K562 (cell line): ENCODE results near the gene OSCAR. TPM values are rescaled to one million over a fixed set of nuclear protein-coding genes. Genes with fewer than 3 reads are reported as not detected.
A peak's percentile ranks its signal among the peaks of the same experiment; 100 is the strongest.
"Not testable (repeated sequence)": the region's sequence is repeated elsewhere in the genome, so short reads cannot be mapped to it uniquely, and the experiment has no call there.

Experiments
- ATAC-seq: fragments of 200-7000 bp; cut with Tn5 transposase; 3 replicates; pipeline ENCODE4 v1.9.1; 2020; ENCODE audit warnings: moderate library complexity
- BruUV-seq: library from RNA; stranded (reverse); fragments of 400-500 nt; replicated peaks from 2 replicates; lab custom pipeline; 2021; lab: Mats Ljungman, UMichigan
- CTCF ChIA-PET: fragments of 300-600 bp; formaldehyde crosslinking; extraction: SDS; loops from one replicate; lab custom pipeline; 2021; ENCODE audit warnings: low intra/inter-chr PET ratio; lab: Yijun Ruan, JAX
- POLR2A ChIA-PET: fragments of 300-600, 350-650 bp; sonication (Branson Sonifier 250); formaldehyde crosslinking; extraction: SDS; loops from one replicate; lab custom pipeline; 2021; ENCODE audit warnings: antibody characterized with exemption, inconsistent platforms; lab: Yijun Ruan, JAX
- DNase-seq, 4 experiments: peaks; one replicate each; pipeline versions ENCODE4 v3.0.0 to v3.0.0-alpha.2; 2011 to 2018; ENCODE audit warnings: low spot score in 3 of 4, mixed read lengths in 3 of 4; ENCODE audit errors: extremely low read depth in 1 of 4
- FAIRE-seq: peaks from 2 replicates; lab custom pipeline; 2011; peaks lifted over from hg19 to GRCh38; lab: Jason Lieb, UNC
- H2AFZ ChIP-seq: 2 replicates; pipeline ENCODE4 v1.6.0; 2011; ENCODE audit warnings: low read depth, low read length, control low read depth, inconsistent platforms
- H3K27ac ChIP-seq: fragments of 200-600 bp; 3 replicates; pipeline ENCODE4 v1.8.0; 2011; ENCODE audit warnings: low read depth, mild to moderate bottlenecking, control low read depth, inconsistent platforms, low read length, moderate library complexity, mixed read lengths; ENCODE audit errors: extremely low read depth
- H3K27me3 ChIP-seq, 2 experiments: fragments of 300-600 bp in 1 of 2; 2 replicates in 1 of 2; 3 replicates in 1 of 2; pipeline versions ENCODE4 v1.6.0 to v1.8.0; 2011; ENCODE audit warnings: inconsistent platforms in 2 of 2, low read length in 2 of 2, mild to moderate bottlenecking in 1 of 2, mixed read lengths in 1 of 2, moderate library complexity in 1 of 2; ENCODE audit not compliant: control insufficient read depth in 2 of 2, insufficient read depth in 2 of 2
- H3K36me3 ChIP-seq: fragments of 300-600 bp; 3 replicates; pipeline ENCODE4 v1.8.0; 2011; ENCODE audit warnings: mild to moderate bottlenecking, low read length, inconsistent platforms; ENCODE audit not compliant: control insufficient read depth, insufficient read depth
- H3K4me1 ChIP-seq, 2 experiments: fragments of 200-600 bp in 1 of 2; replicated peaks in 1 of 2; 2 replicates in 1 of 2; 3 replicates in 1 of 2; pipeline versions ENCODE4 v1.5.1 to v1.8.0; 2011; ENCODE audit warnings: inconsistent platforms in 2 of 2, low read length in 2 of 2, mild to moderate bottlenecking in 1 of 2, mixed read lengths in 1 of 2, moderate library complexity in 1 of 2; ENCODE audit not compliant: control insufficient read depth in 2 of 2, insufficient read depth in 2 of 2
- H3K4me2 ChIP-seq: 2 replicates; pipeline ENCODE4 v1.6.1; 2011; ENCODE audit warnings: low read length, control low read depth, inconsistent platforms, mixed read lengths; ENCODE audit not compliant: insufficient read depth
- H3K4me3 ChIP-seq: fragments of 200-600 bp; sonication (generic), shearing (Covaris generic); 2 replicates; pipeline ENCODE4 v1.5.1; 2016; ENCODE audit warnings: control low read depth, inconsistent platforms
- H3K79me2 ChIP-seq: fragments of 200-600 bp; 3 replicates; pipeline ENCODE4 v1.8.0; 2011; ENCODE audit warnings: low read length, inconsistent platforms; ENCODE audit not compliant: control insufficient read depth, insufficient read depth
- H3K9ac ChIP-seq, 2 experiments: 2 replicates each; pipeline versions ENCODE4 v1.6.0 to v1.6.1; 2011; ENCODE audit warnings: low read depth in 2 of 2, low read length in 2 of 2, control low read depth in 1 of 2, inconsistent platforms in 1 of 2, mild to moderate bottlenecking in 1 of 2, mixed read lengths in 1 of 2; ENCODE audit not compliant: insufficient read depth in 1 of 2
- H3K9me1 ChIP-seq: one replicate; pipeline ENCODE4 v1.6.0; 2011; ENCODE audit warnings: inconsistent platforms, mild to moderate bottlenecking, low read length, moderate library complexity; ENCODE audit not compliant: control insufficient read depth, insufficient read depth
- H3K9me3 ChIP-seq: replicated peaks from 2 replicates; pipeline ENCODE4 v1.5.1; 2011; ENCODE audit warnings: low read depth, low read length, inconsistent platforms; ENCODE audit not compliant: control insufficient read depth, insufficient read depth
- H4K20me1 ChIP-seq: replicated peaks from 2 replicates; pipeline ENCODE4 v1.6.1; 2011; ENCODE audit warnings: low read length, inconsistent platforms, mixed read lengths; ENCODE audit not compliant: control insufficient read depth, insufficient read depth
- CREM ChIP-seq: IDR thresholded peaks from 2 replicates; pipeline ENCODE4 v1.6.1; 2014; ENCODE audit warnings: antibody characterized with exemption, low read depth
- ETV5 ChIP-seq: sonication (generic); formaldehyde crosslinking; IDR thresholded peaks from 2 replicates; pipeline ENCODE4 v1.4.0; 2020; ENCODE audit warnings: low read depth, mild to moderate bottlenecking, missing genetic modification reagents
- FOXA3 ChIP-seq, 2 experiments: fragments of 450-650 bp in 1 of 2; sonication (generic) in 1 of 2; formaldehyde crosslinking; IDR thresholded peaks in 1 of 2; conservative IDR thresholded peaks in 1 of 2; 2 replicates each; pipeline versions ENCODE4 v1.4.0 to v1.8.0; 2020 to 2022; ENCODE audit warnings: mild to moderate bottlenecking in 2 of 2, missing genetic modification reagents in 1 of 2
- FOXP1 ChIP-seq: sonication (generic); formaldehyde crosslinking; IDR thresholded peaks from 2 replicates; pipeline ENCODE4 v1.8.0; 2022; ENCODE audit warnings: mild to moderate bottlenecking, missing genetic modification reagents
- JUN ChIP-seq, 2 experiments: sonication (generic) in 1 of 2; formaldehyde crosslinking in 1 of 2; IDR thresholded peaks; 2 replicates each; pipeline versions ENCODE4 v1.6.1 to v1.8.0; 2012 to 2022; ENCODE audit warnings: borderline replicate concordance in 2 of 2, mild to moderate bottlenecking in 2 of 2, improper control_type of control experiment in 1 of 2, low read depth in 1 of 2, low read length in 1 of 2, missing genetic modification reagents in 1 of 2
- NEUROD1 ChIP-seq: fragments of 150-350 bp; IDR thresholded peaks from 2 replicates; pipeline ENCODE4 v1.6.1; 2014; ENCODE audit warnings: borderline replicate concordance, low read length, low read depth; ENCODE audit not compliant: partially characterized antibody
- ZNF217 ChIP-seq: sonication (generic); formaldehyde crosslinking; IDR thresholded peaks from 2 replicates; pipeline ENCODE4 v1.8.0; 2022; ENCODE audit warnings: mild to moderate bottlenecking, missing genetic modification reagents
- ZNF263 ChIP-seq: sonication (generic); formaldehyde crosslinking; IDR thresholded peaks from 2 replicates; pipeline ENCODE4 v1.8.0; 2022; ENCODE audit warnings: mild to moderate bottlenecking, missing genetic modification reagents, borderline replicate concordance
- WGBS: fragments of 100-300 bp; shearing (Covaris generic); methylation state at CpG from one replicate; pipeline ENCODE4 v1.1.6; 2016; ENCODE audit warnings: low coverage, mixed read lengths; ENCODE audit not compliant: insufficient coverage; ENCODE audit errors: missing lambda C conversion rate; 5-methylcytosine and 5-hydroxymethylcytosine counted together
- in situ Hi-C: fragments of 300-500 bp; cut with MboI; formaldehyde crosslinking; loops from 4 replicates; pipeline ENCODE4 v1.15.0; 2018; ENCODE audit warnings: inconsistent platforms, mixed read lengths
- intact Hi-C: fragments of 100-400 bp; cut with micrococcal nuclease; formaldehyde crosslinking; loops from 2 replicates; pipeline ENCODE4 v1.14.2; 2022
- polyA plus RNA-seq, 8 experiments: library from polyadenylated mRNA; depleted of rRNA in 4 of 8; stranded (reverse) in 5 of 8; unstranded in 3 of 8; fragments of >200 nt; fragmentation: Nextera tagmentation in 2 of 8; fragmentation: Illumina TruSeq in 1 of 8; extraction: Ambion mirVana in 2 of 8; extraction: Trizol in 1 of 8; gene quantifications; 2 replicates each; pipeline versions ENCODE4 v1.2.1 to v1.2.3, GENCODE V29; 2011 to 2014; ENCODE audit warnings: inconsistent platforms in 1 of 8, missing spikeins in 1 of 8
- total RNA-seq, 7 experiments: library from RNA; depleted of rRNA in 6 of 7; stranded (reverse); fragments of >200 nt in 6 of 7; fragmentation: Illumina TruSeq in 2 of 7; extraction: Trizol in 2 of 7; gene quantifications; 2 replicates each; pipeline versions ENCODE4 v1.2.1 to v1.2.3, GENCODE V29; 2011 to 2021; ENCODE audit warnings: low replicate concordance in 1 of 7

The OSCAR gene
- total and polyA plus RNA-seq, 9 of the 15 experiments (the other 6 are each of a cell fraction or from before 2014, with no cell fraction given) = 0.09 to 0.62 (median 0.13) TPM; not detected in 5

DNA sequence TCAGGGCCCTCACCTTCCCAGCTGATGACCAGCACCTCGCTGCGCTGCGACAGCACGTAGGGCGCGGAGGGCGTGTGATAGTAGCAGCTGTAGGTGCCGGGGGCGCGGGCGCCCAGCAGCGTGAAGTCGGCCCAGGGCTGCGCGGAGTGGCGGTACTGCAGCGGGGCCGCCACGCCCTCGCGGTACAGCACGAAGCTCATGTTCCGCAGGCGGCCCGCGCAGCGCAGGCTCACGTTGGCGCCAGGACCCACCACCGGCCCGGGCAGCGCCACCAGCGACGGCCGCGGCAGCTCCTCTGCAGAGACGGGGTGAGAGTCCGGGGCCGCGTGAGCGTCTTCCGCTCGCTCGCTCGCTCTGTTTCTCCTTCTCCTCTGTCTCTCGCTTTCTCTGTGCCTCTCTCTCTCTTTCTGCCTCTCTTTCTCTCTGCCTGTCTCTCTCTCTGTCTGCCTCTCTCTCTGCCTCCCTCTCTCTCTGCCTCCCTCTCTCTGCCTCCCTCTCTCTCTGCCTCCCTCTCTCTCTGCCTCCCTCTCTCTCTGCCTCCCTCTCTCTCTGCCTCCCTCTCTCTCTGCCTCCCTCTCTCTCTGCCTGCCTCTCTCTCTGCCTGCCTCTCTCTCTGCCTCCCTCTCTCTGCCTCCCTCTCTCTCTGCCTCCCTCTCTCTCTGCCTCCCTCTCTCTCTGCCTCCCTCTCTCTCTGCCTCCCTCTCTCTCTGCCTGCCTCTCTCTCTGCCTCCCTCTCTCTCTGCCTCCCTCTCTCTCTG, 4.6 kb downstream of the OSCAR start (continued):
- TF ChIP-seq FOXA3 (CRISPR knock-in tag; conservative IDR thresholded peaks at IDR 0.05 in 1 of 2, IDR thresholded peaks at IDR 0.05 in 1 of 2) (peak in 1 of 2 experiments; percentile 72; a peak in 1 of 4 replicates), JUN (CRISPR knock-in tag; IDR thresholded peaks at IDR 0.05; ENCODE audit: borderline replicate concordance) (peak; percentile 63; the same call in 1 of the 2 replicates), ETV5 (CRISPR knock-in tag) (peak; percentile 60; the same call in 1 of the 2 replicates), FOXP1 (CRISPR knock-in tag) (peak; percentile 97), CREM (0 out of 2 replicates have a peak, but pooled peaks have one; percentile 4), ZNF263 (CRISPR knock-in tag) (peak; percentile 44; the same call in 1 of the 2 replicates)
- TF ChIP-seq JUN (IDR thresholded peaks at IDR 0.05; ENCODE audit: borderline replicate concordance, low read depth, low read length) = not testable (repeated sequence)

DNA sequence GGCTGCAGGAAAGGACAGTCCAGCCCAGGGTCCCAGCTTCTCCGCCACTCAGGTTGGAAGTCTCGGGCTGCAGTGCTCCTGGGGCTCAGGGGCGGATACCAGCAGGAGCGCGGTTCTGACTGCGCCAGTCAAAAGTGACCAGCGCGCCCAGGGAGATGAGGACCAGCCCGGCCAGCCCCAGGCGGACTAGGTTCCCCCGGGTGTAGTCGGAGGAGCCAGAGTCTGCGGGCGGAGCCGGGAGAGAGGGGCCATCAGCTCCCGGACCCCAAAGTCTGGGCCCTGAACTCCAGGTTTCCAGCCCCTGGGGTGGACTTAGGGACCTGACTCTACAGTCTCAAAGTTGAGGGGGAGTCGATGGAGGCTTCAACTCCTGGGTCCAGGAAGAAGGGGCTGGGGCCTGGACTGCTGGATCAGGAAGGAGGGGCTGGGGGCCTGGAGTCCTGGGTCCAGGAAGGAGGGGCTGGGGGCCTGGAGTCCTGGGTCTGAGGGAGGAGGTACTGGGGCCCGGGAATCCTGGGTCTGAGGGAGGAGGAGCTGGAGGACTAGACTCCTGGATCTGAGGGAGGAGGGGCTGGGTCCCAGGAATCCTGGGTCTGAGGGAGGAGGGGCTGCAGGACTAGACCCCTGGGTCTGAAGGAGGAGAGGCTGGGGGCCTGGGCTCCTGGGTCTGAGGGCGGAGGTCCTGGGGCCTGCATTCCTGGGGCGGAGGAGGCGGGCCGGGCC, 5.3 kb downstream of the OSCAR start:
- FAIRE-seq (no peak), ATAC-seq (no peak)
- Histone ChIP-seq H3K9me1 (no peaks in the 10 kb centered on the region), H3K4me1 (peaks cover 0 to 21% of the 10 kb centered on the region in 2 experiments; a peak in 3 of 5 replicates), H3K9me3 (peaks cover 3% of the 10 kb centered on the region; the same call in 1 of the 2 replicates), H4K20me1 (no peaks in the 10 kb centered on the region), H3K27ac (no peak overlapping the region), H2AFZ (peak overlapping the region; percentile 68), H3K9ac (peak overlapping the region; percentile 34 to 84; a peak in 3 of 4 replicates), H3K36me3 (no peaks in the 10 kb centered on the region), H3K79me2 (no peaks in the 10 kb centered on the region), H3K4me2 (peak overlapping the region; percentile 58; the same call in 1 of the 2 replicates), H3K27me3 (peaks cover 0 to 9% of the 10 kb centered on the region in 2 experiments; a peak in 3 of 5 replicates)
- 29% methylated on average over 8 of the region's 22 CpGs for WGBS
- POLR2A ChIA-PET = no interaction called here
- no TSS peak for BruUV-seq
- TF ChIP-seq NEUROD1 (no peak), ZNF217 (CRISPR knock-in tag) (0 out of 2 replicates have a peak, but pooled peaks have one; percentile 55), ZNF263 (CRISPR knock-in tag) (0 out of 2 replicates have a peak, but pooled peaks have one; percentile 48)
- TF ChIP-seq, all 486 proteins: peak for 2
- in situ Hi-C loops = no loop called here
- intact Hi-C loops = no loop called here
- DNase-seq = peak in 1 of 4 experiments; percentile 3
- H3K4me3 ChIP-seq = peak overlapping the region; percentile 16
- CTCF ChIA-PET = no interaction called here
